ENCODE results near the gene COP1. TPM values are rescaled to one million over a fixed set of nuclear protein-coding genes. Genes with fewer than 3 reads are reported as not detected.
A peak's percentile ranks its signal among the peaks of the same experiment; 100 is the strongest.
"Not testable (repeated sequence)": the region's sequence is repeated elsewhere in the genome, so short reads cannot be mapped to it uniquely, and the experiment has no call there.

The COP1 gene
- polyA plus RNA-seq, 6 donors from 2014 or later: 21.5 to 40.1 (median 34.2) TPM

GRCh38 chr1:176098560-176098959, 108.5 kb downstream of the COP1 start:
- Mint-ChIP-seq H3K4me1 (peaks cover 0 to 3% (median 0%) of the 10 kb centered on the region in 3 donors), H3K4me3 (no peak overlapping the region)

DNA sequence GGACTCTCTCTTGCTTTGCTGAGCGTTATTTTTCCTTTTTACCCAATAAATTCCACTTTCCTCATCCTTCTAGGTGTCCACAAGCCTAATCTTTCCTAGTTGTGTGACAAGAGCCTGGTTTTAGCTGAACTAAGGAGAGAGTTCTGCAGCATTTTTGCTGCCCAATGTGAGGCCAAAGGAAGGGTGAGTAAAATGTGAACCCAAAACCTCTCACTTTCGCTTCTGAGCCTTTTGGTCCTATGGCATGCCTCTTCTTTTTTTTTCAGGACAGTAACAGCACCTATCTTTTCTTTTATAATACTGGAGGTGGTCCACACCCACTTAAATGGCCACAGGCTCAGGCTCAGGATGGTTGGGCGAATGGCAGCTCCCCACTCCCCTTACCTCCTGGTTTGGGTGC, 111.1 kb downstream of the COP1 start:
- H3K9me3 Mint-ChIP-seq: peaks cover 5 to 56% (median 43%) of the 10 kb centered on the region in 7 donors
- H3K27ac Mint-ChIP-seq: no peak overlapping the region
- peaks cover 26 to 34% of the 10 kb centered on the region in 2 donors for H3K36me3 Mint-ChIP-seq
- no peak overlapping the region for H3K4me3 Mint-ChIP-seq
- no peaks in the 10 kb centered on the region for H3K27me3 Mint-ChIP-seq
- ATAC-seq (ENCODE audit: low read depth in 2 of 2) (no peak), DNase-seq (no peak)
- peaks cover 0 to 3% (median 0%) of the 10 kb centered on the region in 3 donors for H3K4me1 Mint-ChIP-seq

More at GRCh38 chr1:176098560-176098959, 108.5 kb downstream of the COP1 start:
- Mint-ChIP-seq H3K27ac (no peak overlapping the region), H3K36me3 (peaks cover 41 to 52% of the 10 kb centered on the region in 2 donors), H3K27me3 (no peaks in the 10 kb centered on the region), H3K9me3 (peaks cover 9 to 73% (median 58%) of the 10 kb centered on the region in 7 donors)
- no peak for DNase-seq
- no peak for ATAC-seq (ENCODE audit: low read depth in 2 of 2)

DNA sequence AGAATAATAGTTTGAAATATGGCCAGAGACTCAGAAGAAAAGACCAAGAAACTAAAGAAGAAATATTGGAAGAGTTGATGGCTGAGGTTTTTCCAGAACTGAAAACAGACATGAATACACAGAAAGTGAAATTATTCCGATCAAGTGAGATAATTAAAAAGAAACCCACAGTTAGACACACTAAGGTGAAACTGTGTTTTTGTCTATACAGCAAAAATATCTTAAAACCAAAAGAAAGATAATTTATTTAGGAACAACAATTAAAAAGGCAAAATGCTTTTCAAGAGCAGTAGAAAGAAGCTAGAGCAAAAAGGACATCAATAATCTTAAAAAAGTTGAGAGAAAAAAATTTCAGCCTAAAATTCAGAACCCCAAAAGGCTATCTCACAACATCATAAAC, 116.3 kb downstream of the COP1 start:
- ATAC-seq (ENCODE audit: low read depth in 2 of 2) (no peak), DNase-seq (no peak)
- no peak overlapping the region for H3K4me3 Mint-ChIP-seq
- peaks cover 3 to 5% (median 5%) of the 10 kb centered on the region in 3 donors for H3K4me1 Mint-ChIP-seq
- peak overlapping the region in 1 of 6 donors; percentile 77 for H3K27ac Mint-ChIP-seq
- peaks cover 10 to 23% of the 10 kb centered on the region in 2 donors for H3K36me3 Mint-ChIP-seq
- no peaks in the 10 kb centered on the region for H3K27me3 Mint-ChIP-seq
- H3K9me3 Mint-ChIP-seq: peaks cover 5 to 31% (median 23%) of the 10 kb centered on the region in 7 donors

GRCh38 chr1:176087746-176088145, 119.3 kb downstream of the COP1 start:
- H3K36me3 Mint-ChIP-seq: peaks cover 10 to 31% of the 10 kb centered on the region in 2 donors
- not testable (repeated sequence) for H3K4me3 Mint-ChIP-seq; H3K27me3 Mint-ChIP-seq; ATAC-seq (ENCODE audit: low read depth in 2 of 2); H3K27ac Mint-ChIP-seq; H3K4me1 Mint-ChIP-seq; DNase-seq
- peaks cover 5 to 25% (median 16%) of the 10 kb centered on the region in 7 donors for H3K9me3 Mint-ChIP-seq

- no peak overlapping the region for H3K27ac Mint-ChIP-seq
- DNase-seq (peak; percentile 7), ATAC-seq (ENCODE audit: low read depth in 2 of 2) (peak; percentile 25 to 52)
- H3K9me3 Mint-ChIP-seq: peaks cover 5 to 31% (median 17%) of the 10 kb centered on the region in 7 donors
- H3K4me3 Mint-ChIP-seq: no peak overlapping the region
- H3K4me1 Mint-ChIP-seq: peaks cover 0 to 6% (median under 1%) of the 10 kb centered on the region in 3 donors
- H3K36me3 Mint-ChIP-seq: peaks cover 31 to 32% of the 10 kb centered on the region in 2 donors
- no peaks in the 10 kb centered on the region for H3K27me3 Mint-ChIP-seq
Observed at GRCh38 chr1:176073524-176074157, 133.4 kb downstream of the COP1 start.

DNA sequence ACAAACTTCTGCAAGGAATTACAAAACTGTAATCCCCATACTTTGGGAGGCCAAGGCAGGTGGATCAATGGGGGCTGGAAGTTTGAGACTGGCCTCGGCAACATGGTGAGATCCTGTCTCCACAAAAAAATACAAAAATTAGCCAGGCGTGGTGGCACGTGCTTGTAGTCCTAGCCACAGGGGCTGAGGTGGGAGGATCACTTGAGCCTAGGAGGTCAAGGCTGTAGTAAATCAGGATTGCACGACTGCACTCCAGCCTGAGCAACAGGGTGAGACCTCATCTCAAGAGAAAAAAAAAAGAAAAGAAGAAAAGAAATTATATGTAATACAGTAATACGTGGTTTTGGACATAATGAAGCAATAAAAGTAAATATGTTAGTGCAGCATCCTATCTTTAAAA, 138.2 kb downstream of the COP1 start:
- no peak overlapping the region for H3K27ac Mint-ChIP-seq
- H3K4me3 Mint-ChIP-seq: no peak overlapping the region
- H3K9me3 Mint-ChIP-seq: no peaks in the 10 kb centered on the region
- ATAC-seq (ENCODE audit: low read depth in 2 of 2): no peak
- peaks cover 0 to 12% (median 6%) of the 10 kb centered on the region in 3 donors for H3K4me1 Mint-ChIP-seq
- H3K27me3 Mint-ChIP-seq: no peaks in the 10 kb centered on the region
- DNase-seq: no peak
- H3K36me3 Mint-ChIP-seq: peaks cover 15 to 17% of the 10 kb centered on the region in 2 donors

DNA sequence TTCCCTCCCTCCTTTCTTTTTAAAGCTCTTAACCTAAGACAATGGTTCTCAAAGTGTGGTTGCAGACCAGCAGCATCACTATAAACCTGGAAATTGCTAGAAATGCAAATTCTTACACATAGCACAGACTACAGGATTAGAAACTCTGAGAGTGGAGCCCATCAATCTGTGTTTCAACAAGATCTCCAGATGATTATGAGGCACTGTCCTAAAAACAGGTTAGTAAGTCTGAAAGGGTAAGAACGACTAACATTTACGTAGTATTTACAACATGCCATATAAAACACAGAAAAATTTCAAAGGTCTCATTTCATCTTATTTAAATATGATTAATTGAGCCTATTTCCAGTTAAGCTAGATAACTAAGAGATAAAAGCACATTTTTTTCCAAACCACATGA, 138.8 kb downstream of the COP1 start:
- Mint-ChIP-seq H3K36me3 (peaks cover 15 to 17% of the 10 kb centered on the region in 2 donors), H3K4me3 (no peak overlapping the region), H3K27me3 (no peaks in the 10 kb centered on the region), H3K9me3 (no peaks in the 10 kb centered on the region), H3K27ac (peak overlapping the region in 1 of 6 donors; percentile 81), H3K4me1 (peaks cover 0 to 12% (median 6%) of the 10 kb centered on the region in 3 donors)
- DNase-seq (no peak), ATAC-seq (ENCODE audit: low read depth in 2 of 2) (no peak)

DNA sequence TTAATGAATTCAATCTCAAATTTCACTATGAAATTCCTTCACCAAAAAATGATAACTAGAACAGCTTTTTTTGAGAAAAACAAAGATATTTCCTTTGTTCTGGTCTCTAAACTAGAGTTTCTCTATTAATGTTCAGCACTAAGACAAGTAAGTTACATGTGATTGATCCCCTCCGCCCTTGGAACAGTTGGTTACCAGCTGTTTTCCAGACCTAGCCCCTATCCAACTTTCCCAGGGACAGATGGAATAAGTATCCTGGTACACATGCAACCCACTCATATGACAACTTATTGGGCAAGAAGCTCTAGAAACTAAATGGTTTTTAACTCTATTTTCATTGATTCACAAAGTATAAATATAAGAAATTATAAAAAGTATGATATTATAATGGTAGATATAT, 140.4 kb downstream of the COP1 start:
- Mint-ChIP-seq H3K27ac (no peak overlapping the region), H3K27me3 (no peaks in the 10 kb centered on the region), H3K4me1 (peaks cover 0 to 12% (median 6%) of the 10 kb centered on the region in 3 donors), H3K4me3 (no peak overlapping the region), H3K9me3 (peaks cover 0 to 2% (median 0%) of the 10 kb centered on the region in 7 donors), H3K36me3 (peaks cover 15 to 17% of the 10 kb centered on the region in 2 donors)
- DNase-seq (no peak), ATAC-seq (ENCODE audit: low read depth in 2 of 2) (no peak)

- Mint-ChIP-seq H3K4me1 (peaks cover 0 to 5% (median 4%) of the 10 kb centered on the region in 3 donors), H3K27ac (peak overlapping the region in 1 of 6 donors; percentile 7), H3K27me3 (no peaks in the 10 kb centered on the region), H3K9me3 (peaks cover 0 to 2% (median 0%) of the 10 kb centered on the region in 7 donors), H3K4me3 (no peak overlapping the region), H3K36me3 (peaks cover 4 to 8% of the 10 kb centered on the region in 2 donors)
- DNase-seq (no peak), ATAC-seq (ENCODE audit: low read depth in 2 of 2) (no peak)
Observed at GRCh38 chr1:176058686-176059085, 148.4 kb downstream of the COP1 start.

DNA sequence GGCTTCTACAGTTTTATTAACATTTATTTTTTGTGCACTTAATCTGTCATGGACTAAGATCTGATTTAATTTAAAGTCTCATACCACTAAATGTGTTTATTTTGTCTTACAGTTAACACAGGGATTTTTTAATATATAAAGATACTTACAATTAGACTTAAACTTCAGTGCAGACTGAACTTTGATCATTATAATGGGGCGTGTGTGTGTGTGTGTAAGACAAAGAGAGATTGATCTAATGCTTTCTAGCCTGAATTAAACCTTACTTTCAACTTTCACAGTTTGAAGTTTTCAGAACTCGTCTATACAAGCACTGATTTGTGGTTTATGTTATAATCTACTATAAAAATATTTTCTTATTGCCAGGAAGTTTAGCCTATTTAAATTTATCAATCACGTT, 150.8 kb downstream of the COP1 start:
- Mint-ChIP-seq H3K27me3 (no peaks in the 10 kb centered on the region), H3K9me3 (peaks cover 0 to 2% (median 0%) of the 10 kb centered on the region in 7 donors), H3K4me3 (no peak overlapping the region), H3K27ac (peak overlapping the region in 1 of 6 donors; percentile 33), H3K36me3 (peaks cover 4 to 8% of the 10 kb centered on the region in 2 donors), H3K4me1 (peaks cover 0 to 5% (median 4%) of the 10 kb centered on the region in 3 donors)
- ATAC-seq (ENCODE audit: low read depth in 2 of 2): no peak
- DNase-seq: no peak

DNA sequence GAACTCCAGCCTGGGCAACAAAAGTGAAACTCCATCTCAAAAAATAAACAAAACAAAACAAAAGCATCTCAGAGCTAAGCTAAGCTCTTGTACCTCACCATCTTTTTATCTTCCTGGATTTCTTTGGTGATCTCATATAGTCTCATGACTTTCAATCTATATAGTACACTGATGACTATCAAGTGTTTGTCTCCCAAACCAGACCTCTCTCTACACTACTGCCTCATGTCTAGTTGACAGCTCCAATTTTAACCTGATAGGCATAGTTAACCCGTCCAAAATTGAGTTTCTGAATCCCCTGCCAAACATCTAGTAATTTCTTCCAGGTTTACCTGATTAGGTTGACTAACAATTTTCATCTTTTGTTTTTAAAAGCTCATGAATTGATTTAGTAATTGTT, 151.7 kb downstream of the COP1 start:
- H3K36me3 Mint-ChIP-seq: peaks cover 4 to 8% of the 10 kb centered on the region in 2 donors
- H3K9me3 Mint-ChIP-seq: peaks cover 0 to 2% (median 0%) of the 10 kb centered on the region in 7 donors
- no peak overlapping the region for H3K4me3 Mint-ChIP-seq
- H3K27me3 Mint-ChIP-seq: no peaks in the 10 kb centered on the region
- H3K27ac Mint-ChIP-seq: peak overlapping the region in 3 of 6 donors; percentile 12 to 44 (median 17)
- DNase-seq: no peak
- peaks cover 0 to 5% (median 4%) of the 10 kb centered on the region in 3 donors for H3K4me1 Mint-ChIP-seq
- no peak for ATAC-seq (ENCODE audit: low read depth in 2 of 2)

GRCh38 chr1:176051902-176052518, 155.1 kb downstream of the COP1 start:
- H3K4me3 Mint-ChIP-seq: no peak overlapping the region
- H3K27ac Mint-ChIP-seq: no peak overlapping the region
- H3K36me3 Mint-ChIP-seq: peaks cover 0 to 4% of the 10 kb centered on the region in 2 donors
- peaks cover 0 to 3% (median 1%) of the 10 kb centered on the region in 3 donors for H3K4me1 Mint-ChIP-seq
- no peaks in the 10 kb centered on the region for H3K27me3 Mint-ChIP-seq
- H3K9me3 Mint-ChIP-seq: no peaks in the 10 kb centered on the region
- no peak for DNase-seq
- no peak for ATAC-seq (ENCODE audit: low read depth in 2 of 2)

DNA sequence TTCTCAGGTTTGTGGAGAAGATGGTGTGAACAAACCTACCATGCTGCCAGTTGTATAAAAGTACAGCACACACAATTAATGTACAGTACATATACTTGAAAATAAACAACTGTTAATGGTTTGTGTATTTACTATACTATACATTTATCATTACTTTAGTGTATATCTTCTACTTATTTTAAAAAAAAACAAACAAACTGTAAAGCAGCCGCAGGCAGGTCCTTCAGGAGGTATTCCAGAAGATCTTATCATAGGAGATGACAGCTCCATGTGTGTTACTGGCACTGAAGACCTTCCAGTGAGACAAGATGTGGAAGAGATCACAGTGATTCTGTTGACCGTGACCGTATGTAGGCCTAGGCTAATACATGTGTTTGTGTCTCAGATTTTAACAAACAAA, 155.7 kb downstream of the COP1 start:
- DNase-seq: no peak
- Mint-ChIP-seq H3K36me3 (peaks cover 0 to 4% of the 10 kb centered on the region in 2 donors), H3K27me3 (no peaks in the 10 kb centered on the region), H3K4me1 (peaks cover 0 to 3% (median 0%) of the 10 kb centered on the region in 3 donors), H3K27ac (no peak overlapping the region), H3K9me3 (no peaks in the 10 kb centered on the region), H3K4me3 (no peak overlapping the region)
- no peak for ATAC-seq (ENCODE audit: low read depth in 2 of 2)

DNA sequence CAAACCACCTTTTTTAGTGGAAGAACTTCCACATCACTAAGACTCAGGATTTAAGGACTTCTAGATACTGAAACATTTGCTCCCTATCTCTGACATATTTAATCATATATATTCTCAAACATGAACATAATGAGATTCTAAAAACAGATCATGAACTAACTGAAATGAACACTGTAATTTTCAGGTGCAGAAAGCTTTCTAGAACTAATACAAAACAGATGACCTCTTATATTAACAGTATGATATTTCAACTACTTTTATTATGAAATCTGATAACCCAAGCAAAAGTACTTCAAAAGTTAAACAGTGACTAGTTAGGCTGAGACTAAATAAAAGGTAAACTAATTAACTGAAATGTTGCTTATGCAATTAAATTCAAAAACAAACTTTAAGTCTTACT, 157.5 kb downstream of the COP1 start:
- H3K9me3 Mint-ChIP-seq: no peaks in the 10 kb centered on the region
- no peaks in the 10 kb centered on the region for H3K36me3 Mint-ChIP-seq
- DNase-seq: no peak
- H3K4me3 Mint-ChIP-seq: no peak overlapping the region
- no peaks in the 10 kb centered on the region for H3K27me3 Mint-ChIP-seq
- no peak overlapping the region for H3K27ac Mint-ChIP-seq
- ATAC-seq (ENCODE audit: low read depth in 2 of 2): no peak
- no peaks in the 10 kb centered on the region for H3K4me1 Mint-ChIP-seq

Data from naive B cell (primary cell).